Measurements from ENCODE around the gene CARD10.

The CARD10 gene

DNA sequence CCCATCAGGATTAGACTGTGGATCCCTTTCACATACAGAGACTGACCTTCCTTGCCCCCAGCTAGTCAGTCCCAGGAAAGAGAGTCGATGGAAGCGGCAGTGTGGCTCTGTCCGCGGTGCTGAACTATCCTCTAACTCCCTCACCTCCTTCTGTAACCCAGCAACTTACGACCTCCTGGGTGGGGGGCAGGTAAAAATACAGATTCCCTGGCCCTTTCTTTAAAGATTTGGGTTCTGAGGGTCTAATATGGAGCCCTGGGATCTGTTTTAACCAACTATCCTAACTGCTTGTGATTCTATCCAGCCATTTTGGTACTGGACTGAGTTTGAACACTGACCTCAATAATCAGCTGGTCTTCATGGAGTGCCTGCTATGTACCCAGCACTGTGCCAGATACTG is 56.2 kb downstream of the CARD10 start:
- DNase-seq (ENCODE audit: low read depth), result peak; percentile 63

- DNase-seq (ENCODE audit: low read depth), result no peak
Observed at GRCh38 chr22:37462436-37462835, 56.8 kb downstream of the CARD10 start.

DNA sequence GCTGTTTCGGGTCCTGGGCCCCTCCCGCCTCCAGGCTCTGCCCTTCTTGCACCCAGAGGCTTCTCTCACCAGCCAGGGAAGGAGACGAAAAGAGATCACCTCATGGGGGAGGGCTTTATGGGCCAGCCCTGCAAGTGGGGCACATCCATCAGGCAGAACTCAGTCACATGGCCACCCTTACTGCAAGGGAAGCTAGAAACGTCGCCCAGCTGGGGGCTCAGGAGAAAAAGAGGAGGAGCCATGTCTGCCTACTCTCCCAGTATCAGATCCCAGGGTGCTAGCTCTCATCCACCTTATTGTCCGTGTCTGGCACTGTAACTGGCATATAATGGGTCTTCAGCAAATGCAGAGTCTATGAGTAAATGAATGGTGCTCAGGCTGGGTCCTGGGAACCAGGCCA is 57.3 kb downstream of the CARD10 start:
- no peak for DNase-seq (ENCODE audit: low read depth)

DNA sequence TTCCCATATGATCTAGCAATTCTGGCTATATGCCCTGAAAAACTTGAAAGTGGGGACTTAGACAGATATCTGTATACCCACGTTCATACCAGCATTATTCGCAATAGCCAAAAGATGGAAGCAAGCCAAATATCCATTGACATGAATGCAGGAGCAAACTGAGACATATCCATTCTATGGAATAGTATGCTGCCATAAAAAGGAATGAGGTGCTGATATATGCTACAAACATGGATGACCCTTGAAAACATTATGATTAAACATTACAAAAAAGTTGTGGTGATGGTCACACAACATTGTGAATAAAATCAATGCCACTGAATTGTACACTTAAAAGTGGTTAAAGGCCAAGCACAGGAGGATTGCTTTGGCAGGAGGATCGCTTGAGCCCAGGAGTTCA is 58.5 kb downstream of the CARD10 start:
- DNase-seq (ENCODE audit: low read depth), result no peak

DNA sequence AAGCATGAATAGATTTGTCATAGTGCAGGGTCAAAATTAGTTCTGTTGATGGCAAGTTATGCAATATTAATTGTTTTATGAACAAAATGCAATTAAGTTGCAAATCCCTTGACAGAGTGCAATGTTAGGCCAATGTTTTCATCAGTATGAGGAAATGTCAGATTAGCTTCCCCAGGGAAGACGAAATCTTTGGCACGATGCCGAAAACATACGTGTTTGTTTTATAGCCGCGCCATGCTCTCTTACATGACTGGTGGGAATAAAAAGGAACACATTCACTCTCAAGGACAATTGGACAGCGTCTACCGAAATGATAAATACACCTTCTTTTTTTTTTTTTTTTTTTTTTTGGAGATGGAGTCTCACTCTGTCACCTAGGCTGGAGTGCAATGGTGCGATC is 60.0 kb downstream of the CARD10 start:
- no peak for DNase-seq (ENCODE audit: low read depth)

- peak; percentile 63 for DNase-seq (ENCODE audit: low read depth)
Observed at GRCh38 chr22:37457093-37457893, 61.9 kb downstream of the CARD10 start.

- no peak for DNase-seq (ENCODE audit: low read depth)
Observed at GRCh38 chr22:37456346-37456745, 62.9 kb downstream of the CARD10 start.

GRCh38 chr22:37455896-37456295 is 63.3 kb downstream of the CARD10 start:
- no peak for DNase-seq (ENCODE audit: low read depth)

- peak; percentile 79 for DNase-seq (ENCODE audit: low read depth)
Observed at GRCh38 chr22:37454857-37455686, 64.1 kb downstream of the CARD10 start.

GRCh38 chr22:37453696-37454095 is 65.5 kb downstream of the CARD10 start:
- DNase-seq (ENCODE audit: low read depth), result no peak

GRCh38 chr22:37451218-37451617 is 68.0 kb downstream of the CARD10 start:
- DNase-seq (ENCODE audit: low read depth), result no peak

DNA sequence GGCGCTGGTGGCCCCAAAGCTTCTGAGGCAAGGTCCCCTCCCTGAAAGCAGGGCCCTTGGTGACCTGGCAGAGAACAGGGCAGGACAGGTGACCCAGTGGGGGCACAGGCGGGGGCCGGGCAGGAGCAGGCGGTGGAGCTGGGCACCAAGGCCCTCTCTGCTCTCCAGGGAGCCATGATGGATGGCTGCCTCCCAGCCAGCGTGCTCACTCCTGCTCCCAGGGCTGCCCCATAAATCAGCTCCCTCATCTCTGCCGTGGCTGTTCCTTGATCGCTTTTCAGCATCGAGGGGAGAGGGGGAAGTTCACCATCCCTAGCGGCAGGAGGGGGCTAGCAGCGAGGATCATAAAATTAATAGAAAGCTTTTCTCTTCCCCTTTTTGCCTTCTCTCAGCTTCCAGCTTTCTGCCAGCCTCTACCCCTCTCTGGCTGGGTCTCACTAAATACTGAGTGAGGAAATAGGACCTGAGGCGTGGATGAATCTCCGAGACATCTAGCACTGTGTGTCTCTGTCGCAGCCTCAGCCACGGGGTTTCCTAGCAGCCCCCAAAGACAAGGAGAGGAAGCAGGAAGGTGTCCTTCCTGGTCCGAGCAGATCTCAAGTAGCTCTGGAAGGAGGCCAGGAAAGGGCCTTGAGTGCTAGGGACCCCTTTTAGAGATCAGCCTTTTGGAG is 69.7 kb downstream of the CARD10 start:
- no peak for DNase-seq (ENCODE audit: low read depth)

- no peak for DNase-seq (ENCODE audit: low read depth)
Observed at GRCh38 chr22:37448516-37449127, 70.6 kb downstream of the CARD10 start.

DNA sequence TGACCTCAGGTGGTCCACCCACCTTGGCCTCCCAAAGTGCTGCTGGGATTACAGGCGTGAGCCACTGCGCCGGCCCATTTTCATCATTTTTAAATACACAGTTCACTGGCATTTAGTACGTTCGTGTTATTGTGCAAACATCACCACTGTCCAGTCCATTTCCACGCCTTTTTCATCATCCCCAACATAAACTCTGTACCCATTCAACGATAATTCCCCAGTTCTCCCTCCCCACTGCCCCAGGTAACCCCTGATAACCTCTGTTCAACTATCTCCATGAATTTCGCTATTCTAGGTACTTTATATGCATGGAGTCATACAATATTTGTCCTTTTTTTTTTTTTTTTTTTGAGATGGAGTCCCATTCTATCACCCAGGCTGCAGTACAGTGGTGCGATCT is 73.7 kb downstream of the CARD10 start:
- no peak for DNase-seq (ENCODE audit: low read depth)

- no peak for DNase-seq (ENCODE audit: low read depth)
Observed at GRCh38 chr22:37443977-37444376, 75.2 kb downstream of the CARD10 start.

DNA sequence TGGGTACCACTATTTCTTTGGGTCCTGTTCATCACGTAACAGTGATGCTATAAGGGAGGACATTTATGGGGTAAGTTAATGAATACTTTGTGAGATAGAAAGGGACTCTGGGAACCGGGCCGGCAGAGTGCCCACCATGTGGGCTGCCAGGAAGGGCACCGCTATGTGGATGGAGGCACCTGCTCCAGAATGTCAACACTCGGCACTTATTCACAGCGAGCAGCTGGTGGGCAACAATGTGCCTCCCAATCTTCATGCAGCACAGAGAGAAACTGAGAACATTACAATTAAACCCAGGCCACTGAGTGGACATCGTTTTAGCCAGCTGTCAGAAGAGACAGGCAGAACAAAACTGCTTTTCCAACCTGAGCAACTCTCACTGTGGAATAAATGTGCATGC is 76.1 kb downstream of the CARD10 start:
- no peak for DNase-seq (ENCODE audit: low read depth)

- peak; percentile 44 for DNase-seq (ENCODE audit: low read depth)
Observed at GRCh38 chr22:37442537-37442936, 76.7 kb downstream of the CARD10 start.

DNA sequence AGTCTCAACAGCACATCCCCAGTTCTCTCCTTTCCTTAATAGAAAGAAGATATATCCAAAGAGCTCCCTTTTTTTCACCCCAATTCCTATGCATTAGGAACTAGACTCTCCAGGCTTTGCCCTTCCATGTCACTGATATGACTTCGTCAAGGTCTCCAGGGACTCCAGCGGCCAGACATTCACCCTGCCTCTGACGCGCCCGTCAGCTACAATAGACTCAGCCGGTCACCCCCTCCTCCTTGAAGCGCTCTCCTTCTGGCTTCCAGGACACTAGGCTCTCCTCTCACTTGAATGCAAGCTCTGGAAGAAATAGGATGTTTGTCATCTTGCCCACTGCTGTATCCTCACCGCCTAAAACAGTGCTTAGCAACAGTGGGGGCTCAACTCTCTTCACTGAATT is 77.1 kb downstream of the CARD10 start:
- no peak for DNase-seq (ENCODE audit: low read depth)

DNA sequence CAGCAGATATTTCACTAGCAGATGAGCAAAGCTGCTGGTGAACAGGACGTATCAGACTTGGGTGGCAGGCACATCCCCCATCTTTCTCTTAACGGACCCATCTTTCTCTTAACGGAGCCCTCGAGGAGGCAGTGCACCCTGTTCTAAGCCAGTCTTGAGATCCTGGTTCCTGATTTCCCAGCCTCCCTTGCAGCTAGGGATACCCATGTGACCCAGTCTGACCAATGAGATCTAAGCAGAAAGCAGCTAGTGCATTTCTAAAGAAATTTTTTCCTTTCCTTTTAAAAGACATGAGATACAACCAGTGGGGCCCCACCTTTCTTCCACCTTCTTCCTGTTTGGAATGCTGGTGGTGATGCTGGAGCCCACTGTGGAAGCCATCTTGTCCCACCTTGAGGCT is 78.3 kb downstream of the CARD10 start:
- no peak for DNase-seq (ENCODE audit: low read depth)

All from EH (cell line).